HEK293 (cell line): ENCODE results near the gene SLC25A18.

Experiments
- CTCF ChIA-PET: fragments of 350-600 bp; formaldehyde crosslinking; extraction: SDS; loops from one replicate; lab custom pipeline; 2021; ENCODE audit warnings: antibody characterized with exemption; lab: Yijun Ruan, JAX
- POLR2A ChIA-PET: fragments of 300-600 bp; formaldehyde crosslinking; extraction: SDS; loops from one replicate; lab custom pipeline; 2020; ENCODE audit warnings: antibody characterized with exemption, inconsistent platforms; lab: Yijun Ruan, JAX
- H3K27ac ChIP-seq: fragments of 200-500 bp; sonication (Bioruptor generic); 2 replicates; pipeline ENCODE4 v1.5.1; 2014; ENCODE audit warnings: low read depth, low read length, control low read depth, inconsistent platforms; ENCODE audit errors: extremely low read depth
- H3K36me3 ChIP-seq, 2 experiments: fragments of 200-500 bp in 1 of 2; sonication (Bioruptor generic) in 1 of 2; 1 replicate in 1 of 2; 2 replicates in 1 of 2; pipeline ENCODE4 v1.5.1; 2014 to 2017; ENCODE audit warnings: inconsistent platforms in 2 of 2, low read length in 2 of 2; ENCODE audit not compliant: control insufficient read depth in 2 of 2, insufficient read depth in 1 of 2
- H3K4me1 ChIP-seq: fragments of 200-500 bp; sonication (Bioruptor generic); 2 replicates; pipeline ENCODE4 v1.5.1; 2014; ENCODE audit warnings: mild to moderate bottlenecking, low read length, inconsistent platforms; ENCODE audit not compliant: control insufficient read depth, insufficient read depth
- H3K4me3 ChIP-seq: 2 replicates; pipeline ENCODE4 v1.5.1; 2011; ENCODE audit warnings: low read depth, mild to moderate bottlenecking, control low read depth, low read length, moderate library complexity
- H3K9me3 ChIP-seq: fragments of 200-500 bp; sonication (Bioruptor generic); 2 replicates; pipeline ENCODE4 v1.5.1; 2014; ENCODE audit warnings: low read depth, low read length, inconsistent platforms; ENCODE audit not compliant: control insufficient read depth, insufficient read depth
- GLIS1 ChIP-seq: fragments of 450-650 bp; formaldehyde crosslinking; IDR thresholded peaks from 2 replicates; pipeline ENCODE4 v1.5.1; 2016; ENCODE audit warnings: missing biosample characterization, missing genetic modification characterization
- HOXC10 ChIP-seq: sonication (generic); formaldehyde crosslinking; IDR thresholded peaks from 2 replicates; pipeline ENCODE4 v1.8.1; 2023; ENCODE audit warnings: mild to moderate bottlenecking, missing genetic modification reagents
- SETDB1 ChIP-seq: IDR thresholded peaks from one replicate; pipeline ENCODE4 v1.6.1; 2017; ENCODE audit warnings: mild to moderate bottlenecking, low read length, moderate library complexity, mixed read lengths; ENCODE audit not compliant: insufficient read length
- ZBTB8A ChIP-seq: fragments of 450-650 bp; formaldehyde crosslinking; IDR thresholded peaks from 2 replicates; pipeline ENCODE4 v1.5.1; 2016; ENCODE audit warnings: missing biosample characterization, missing genetic modification characterization
- ZNF132 ChIP-seq: fragments of 450-650 bp; formaldehyde crosslinking; IDR thresholded peaks from 2 replicates; pipeline ENCODE4 v1.5.1; 2017; ENCODE audit warnings: missing biosample characterization, missing genetic modification characterization, borderline replicate concordance
- ZNF184 ChIP-seq: fragments of 450-650 bp; IDR thresholded peaks from 2 replicates; pipeline ENCODE4 v1.5.1; 2018; ENCODE audit warnings: missing biosample characterization, mild to moderate bottlenecking, missing genetic modification characterization
- ZNF24 ChIP-seq: fragments of 450-650 bp; formaldehyde crosslinking; IDR thresholded peaks from 2 replicates; pipeline ENCODE4 v1.5.1; 2016; ENCODE audit warnings: missing biosample characterization, missing genetic modification characterization
- ZNF311 ChIP-seq: fragments of 450-650 bp; formaldehyde crosslinking; IDR thresholded peaks from 2 replicates; pipeline ENCODE4 v1.5.1; 2017; ENCODE audit warnings: missing biosample characterization, missing genetic modification characterization, borderline replicate concordance
- ZNF354C ChIP-seq: fragments of 450-650 bp; formaldehyde crosslinking; IDR thresholded peaks from 2 replicates; pipeline ENCODE4 v1.5.1; 2016; ENCODE audit warnings: missing biosample characterization, missing genetic modification characterization, low read depth, borderline replicate concordance
- ZNF530 ChIP-seq: fragments of 450-650 bp; formaldehyde crosslinking; IDR thresholded peaks from 2 replicates; pipeline ENCODE4 v1.5.1; 2016; ENCODE audit warnings: low read depth, missing biosample characterization, missing genetic modification characterization
- ZNF555 ChIP-seq: fragments of 450-650 bp; formaldehyde crosslinking; conservative IDR thresholded peaks from 2 replicates; pipeline ENCODE4 v1.5.1; 2017; ENCODE audit warnings: missing biosample characterization, mild to moderate bottlenecking, missing genetic modification characterization, inconsistent platforms
- ZNF791 ChIP-seq: fragments of 450-650 bp; formaldehyde crosslinking; IDR thresholded peaks from 2 replicates; pipeline ENCODE4 v1.5.1; 2016; ENCODE audit warnings: missing biosample characterization, missing genetic modification characterization
- TF ChIP-seq, protein P1 (sequence below): sonication (generic); formaldehyde crosslinking; IDR thresholded peaks from 2 replicates; pipeline ENCODE4 v1.8.1; 2022; ENCODE audit warnings: mild to moderate bottlenecking, moderate library complexity, missing genetic modification reagents
- TF ChIP-seq, protein P2 (sequence below): fragments of 450-650 bp; formaldehyde crosslinking; IDR thresholded peaks from 2 replicates; pipeline ENCODE4 v1.5.1; 2016; ENCODE audit warnings: missing biosample characterization, missing genetic modification characterization
- TF ChIP-seq, protein P3 (sequence below): fragments of 450-650 bp; formaldehyde crosslinking; IDR thresholded peaks from 2 replicates; pipeline ENCODE4 v1.5.1; 2016; ENCODE audit warnings: missing biosample characterization, missing genetic modification characterization, borderline replicate concordance
- TF ChIP-seq, protein P4 (sequence below): fragments of 450-650 bp; formaldehyde crosslinking; IDR thresholded peaks from 2 replicates; pipeline ENCODE4 v1.5.1; 2016; ENCODE audit warnings: missing biosample characterization, missing genetic modification characterization
- TF ChIP-seq, protein P5 (sequence below): fragments of 450-650 bp; formaldehyde crosslinking; IDR thresholded peaks from 2 replicates; pipeline ENCODE4 v1.5.1; 2017; ENCODE audit warnings: missing biosample characterization, missing genetic modification characterization
- TF ChIP-seq, protein P6 (sequence below): fragments of 450-650 bp; formaldehyde crosslinking; IDR thresholded peaks from 2 replicates; pipeline ENCODE4 v1.5.1; 2016; ENCODE audit warnings: missing biosample characterization, missing genetic modification characterization, low read depth

SLC25A18 gene

DNA sequence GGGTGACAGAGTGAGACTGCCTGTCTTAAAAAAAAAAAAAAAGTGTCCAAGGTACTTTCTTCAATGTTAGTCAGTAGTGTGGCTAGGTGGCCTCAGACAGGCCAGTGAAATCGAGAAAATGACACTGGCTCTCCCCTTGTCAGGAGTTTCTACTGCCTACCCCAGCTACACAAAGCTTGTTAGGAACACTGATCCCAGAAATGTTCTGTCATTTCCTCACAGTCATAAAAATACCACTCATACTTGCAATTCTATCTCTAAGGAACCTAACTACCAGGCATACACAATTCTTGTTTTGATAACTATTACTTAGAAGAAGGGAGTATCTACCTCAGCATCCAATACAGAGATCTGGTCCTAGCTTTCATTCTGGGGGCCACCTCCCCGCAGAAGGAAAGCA is 33.9 kb downstream of the SLC25A18 start:
- Histone ChIP-seq H3K27ac (no peak overlapping the region), H3K4me3 (no peak overlapping the region), H3K9me3 (no peaks in the 10 kb centered on the region), H3K4me1 (no peaks in the 10 kb centered on the region), H3K36me3 (peaks cover 59 to 88% of the 10 kb centered on the region in 2 experiments)
- ChIA-PET POLR2A (no interaction called here), CTCF (interaction anchor here (0.6 to 1.2 kb wide), 5 partner anchors 8 to 146 kb away, joined by 3 to 4 read pairs (median 3); no protein-coding TSS in a partner anchor)
- TF ChIP-seq, protein P1, sequence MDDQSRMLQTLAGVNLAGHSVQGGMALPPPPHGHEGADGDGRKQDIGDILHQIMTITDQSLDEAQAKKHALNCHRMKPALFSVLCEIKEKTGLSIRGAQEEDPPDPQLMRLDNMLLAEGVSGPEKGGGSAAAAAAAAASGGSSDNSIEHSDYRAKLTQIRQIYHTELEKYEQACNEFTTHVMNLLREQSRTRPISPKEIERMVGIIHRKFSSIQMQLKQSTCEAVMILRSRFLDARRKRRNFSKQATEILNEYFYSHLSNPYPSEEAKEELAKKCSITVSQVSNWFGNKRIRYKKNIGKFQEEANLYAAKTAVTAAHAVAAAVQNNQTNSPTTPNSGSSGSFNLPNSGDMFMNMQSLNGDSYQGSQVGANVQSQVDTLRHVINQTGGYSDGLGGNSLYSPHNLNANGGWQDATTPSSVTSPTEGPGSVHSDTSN = no peak
- TF ChIP-seq SETDB1 (no peak), ZNF791 (no peak), ZNF354C (tag by site-specific recombination) (no peak), ZNF24 (no peak), ZNF311 (tag by site-specific recombination) (no peak), ZNF184 (no peak), ZNF530 (no peak), HOXC10 (no peak), ZNF555 (tag by site-specific recombination) (no peak), ZBTB8A (no peak), ZNF132 (tag by site-specific recombination) (no peak), GLIS1 (tag by site-specific recombination) (no peak)
- TF ChIP-seq, protein P2, sequence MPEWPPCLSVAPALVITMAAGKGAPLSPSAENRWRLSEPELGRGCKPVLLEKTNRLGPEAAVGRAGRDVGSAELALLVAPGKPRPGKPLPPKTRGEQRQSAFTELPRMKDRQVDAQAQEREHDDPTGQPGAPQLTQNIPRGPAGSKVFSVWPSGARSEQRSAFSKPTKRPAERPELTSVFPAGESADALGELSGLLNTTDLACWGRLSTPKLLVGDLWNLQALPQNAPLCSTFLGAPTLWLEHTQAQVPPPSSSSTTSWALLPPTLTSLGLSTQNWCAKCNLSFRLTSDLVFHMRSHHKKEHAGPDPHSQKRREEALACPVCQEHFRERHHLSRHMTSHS (tag by site-specific recombination) = no peak
- TF ChIP-seq, protein P3, sequence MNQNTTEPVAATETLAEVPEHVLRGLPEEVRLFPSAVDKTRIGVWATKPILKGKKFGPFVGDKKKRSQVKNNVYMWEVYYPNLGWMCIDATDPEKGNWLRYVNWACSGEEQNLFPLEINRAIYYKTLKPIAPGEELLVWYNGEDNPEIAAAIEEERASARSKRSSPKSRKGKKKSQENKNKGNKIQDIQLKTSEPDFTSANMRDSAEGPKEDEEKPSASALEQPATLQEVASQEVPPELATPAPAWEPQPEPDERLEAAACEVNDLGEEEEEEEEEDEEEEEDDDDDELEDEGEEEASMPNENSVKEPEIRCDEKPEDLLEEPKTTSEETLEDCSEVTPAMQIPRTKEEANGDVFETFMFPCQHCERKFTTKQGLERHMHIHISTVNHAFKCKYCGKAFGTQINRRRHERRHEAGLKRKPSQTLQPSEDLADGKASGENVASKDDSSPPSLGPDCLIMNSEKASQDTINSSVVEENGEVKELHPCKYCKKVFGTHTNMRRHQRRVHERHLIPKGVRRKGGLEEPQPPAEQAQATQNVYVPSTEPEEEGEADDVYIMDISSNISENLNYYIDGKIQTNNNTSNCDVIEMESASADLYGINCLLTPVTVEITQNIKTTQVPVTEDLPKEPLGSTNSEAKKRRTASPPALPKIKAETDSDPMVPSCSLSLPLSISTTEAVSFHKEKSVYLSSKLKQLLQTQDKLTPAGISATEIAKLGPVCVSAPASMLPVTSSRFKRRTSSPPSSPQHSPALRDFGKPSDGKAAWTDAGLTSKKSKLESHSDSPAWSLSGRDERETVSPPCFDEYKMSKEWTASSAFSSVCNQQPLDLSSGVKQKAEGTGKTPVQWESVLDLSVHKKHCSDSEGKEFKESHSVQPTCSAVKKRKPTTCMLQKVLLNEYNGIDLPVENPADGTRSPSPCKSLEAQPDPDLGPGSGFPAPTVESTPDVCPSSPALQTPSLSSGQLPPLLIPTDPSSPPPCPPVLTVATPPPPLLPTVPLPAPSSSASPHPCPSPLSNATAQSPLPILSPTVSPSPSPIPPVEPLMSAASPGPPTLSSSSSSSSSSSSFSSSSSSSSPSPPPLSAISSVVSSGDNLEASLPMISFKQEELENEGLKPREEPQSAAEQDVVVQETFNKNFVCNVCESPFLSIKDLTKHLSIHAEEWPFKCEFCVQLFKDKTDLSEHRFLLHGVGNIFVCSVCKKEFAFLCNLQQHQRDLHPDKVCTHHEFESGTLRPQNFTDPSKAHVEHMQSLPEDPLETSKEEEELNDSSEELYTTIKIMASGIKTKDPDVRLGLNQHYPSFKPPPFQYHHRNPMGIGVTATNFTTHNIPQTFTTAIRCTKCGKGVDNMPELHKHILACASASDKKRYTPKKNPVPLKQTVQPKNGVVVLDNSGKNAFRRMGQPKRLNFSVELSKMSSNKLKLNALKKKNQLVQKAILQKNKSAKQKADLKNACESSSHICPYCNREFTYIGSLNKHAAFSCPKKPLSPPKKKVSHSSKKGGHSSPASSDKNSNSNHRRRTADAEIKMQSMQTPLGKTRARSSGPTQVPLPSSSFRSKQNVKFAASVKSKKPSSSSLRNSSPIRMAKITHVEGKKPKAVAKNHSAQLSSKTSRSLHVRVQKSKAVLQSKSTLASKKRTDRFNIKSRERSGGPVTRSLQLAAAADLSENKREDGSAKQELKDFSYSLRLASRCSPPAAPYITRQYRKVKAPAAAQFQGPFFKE (tag by site-specific recombination) = no peak
- TF ChIP-seq, protein P4, sequence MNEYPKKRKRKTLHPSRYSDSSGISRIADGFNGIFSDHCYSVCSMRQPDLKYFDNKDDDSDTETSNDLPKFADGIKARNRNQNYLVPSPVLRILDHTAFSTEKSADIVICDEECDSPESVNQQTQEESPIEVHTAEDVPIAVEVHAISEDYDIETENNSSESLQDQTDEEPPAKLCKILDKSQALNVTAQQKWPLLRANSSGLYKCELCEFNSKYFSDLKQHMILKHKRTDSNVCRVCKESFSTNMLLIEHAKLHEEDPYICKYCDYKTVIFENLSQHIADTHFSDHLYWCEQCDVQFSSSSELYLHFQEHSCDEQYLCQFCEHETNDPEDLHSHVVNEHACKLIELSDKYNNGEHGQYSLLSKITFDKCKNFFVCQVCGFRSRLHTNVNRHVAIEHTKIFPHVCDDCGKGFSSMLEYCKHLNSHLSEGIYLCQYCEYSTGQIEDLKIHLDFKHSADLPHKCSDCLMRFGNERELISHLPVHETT (tag by site-specific recombination) = no peak
- TF ChIP-seq, protein P5, sequence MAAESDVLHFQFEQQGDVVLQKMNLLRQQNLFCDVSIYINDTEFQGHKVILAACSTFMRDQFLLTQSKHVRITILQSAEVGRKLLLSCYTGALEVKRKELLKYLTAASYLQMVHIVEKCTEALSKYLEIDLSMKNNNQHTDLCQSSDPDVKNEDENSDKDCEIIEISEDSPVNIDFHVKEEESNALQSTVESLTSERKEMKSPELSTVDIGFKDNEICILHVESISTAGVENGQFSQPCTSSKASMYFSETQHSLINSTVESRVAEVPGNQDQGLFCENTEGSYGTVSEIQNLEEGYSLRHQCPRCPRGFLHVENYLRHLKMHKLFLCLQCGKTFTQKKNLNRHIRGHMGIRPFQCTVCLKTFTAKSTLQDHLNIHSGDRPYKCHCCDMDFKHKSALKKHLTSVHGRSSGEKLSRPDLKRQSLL = no peak
- TF ChIP-seq, protein P6, sequence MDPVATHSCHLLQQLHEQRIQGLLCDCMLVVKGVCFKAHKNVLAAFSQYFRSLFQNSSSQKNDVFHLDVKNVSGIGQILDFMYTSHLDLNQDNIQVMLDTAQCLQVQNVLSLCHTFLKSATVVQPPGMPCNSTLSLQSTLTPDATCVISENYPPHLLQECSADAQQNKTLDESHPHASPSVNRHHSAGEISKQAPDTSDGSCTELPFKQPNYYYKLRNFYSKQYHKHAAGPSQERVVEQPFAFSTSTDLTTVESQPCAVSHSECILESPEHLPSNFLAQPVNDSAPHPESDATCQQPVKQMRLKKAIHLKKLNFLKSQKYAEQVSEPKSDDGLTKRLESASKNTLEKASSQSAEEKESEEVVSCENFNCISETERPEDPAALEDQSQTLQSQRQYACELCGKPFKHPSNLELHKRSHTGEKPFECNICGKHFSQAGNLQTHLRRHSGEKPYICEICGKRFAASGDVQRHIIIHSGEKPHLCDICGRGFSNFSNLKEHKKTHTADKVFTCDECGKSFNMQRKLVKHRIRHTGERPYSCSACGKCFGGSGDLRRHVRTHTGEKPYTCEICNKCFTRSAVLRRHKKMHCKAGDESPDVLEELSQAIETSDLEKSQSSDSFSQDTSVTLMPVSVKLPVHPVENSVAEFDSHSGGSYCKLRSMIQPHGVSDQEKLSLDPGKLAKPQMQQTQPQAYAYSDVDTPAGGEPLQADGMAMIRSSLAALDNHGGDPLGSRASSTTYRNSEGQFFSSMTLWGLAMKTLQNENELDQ (tag by site-specific recombination) = no peak
